ES-I3 (cell line): ENCODE results near the gene P2RY2.
A peak's percentile ranks its signal among the peaks of the same experiment; 100 is the strongest.

ENCODE experiments used
- H3K36me3 ChIP-seq: 2 replicates; pipeline ENCODE4 v1.6.1; 2013; ENCODE audit warnings: mild to moderate bottlenecking, low read length, control low read depth, moderate library complexity; ENCODE audit not compliant: insufficient read depth
- H3K4me1 ChIP-seq: 2 replicates; pipeline ENCODE4 v1.6.1; 2013; ENCODE audit warnings: mild to moderate bottlenecking, control low read depth, low read length; ENCODE audit not compliant: insufficient read depth
- H3K9ac ChIP-seq: 2 replicates; pipeline ENCODE4 v1.6.1; 2013; ENCODE audit warnings: low read depth, mild to moderate bottlenecking, low read length, moderate library complexity
- H3K9me3 ChIP-seq: 2 replicates; pipeline ENCODE4 v1.6.1; 2013; ENCODE audit warnings: mild to moderate bottlenecking, low read length, moderate library complexity; ENCODE audit not compliant: control insufficient read depth, insufficient read depth

The P2RY2 gene

GRCh38 chr11:73218106-73218829, at the start of gene P2RY2:
P2RY2 (plus strand) TSS chr11:73218281; CDS start chr11:73234160, 15,879 bp downstream.
- peak within 1 kb of the TSS; percentile 54; the same call in 1 of the 2 replicates for H3K9ac ChIP-seq
- H3K9me3 ChIP-seq = no peaks in the 10 kb centered on the region
- no peaks in the 10 kb centered on the region for H3K4me1 ChIP-seq
- H3K36me3 ChIP-seq = no peaks in the 10 kb centered on the region

GRCh38 chr11:73168925-73169579, 49.0 kb upstream of the P2RY2 start:
- Histone ChIP-seq H3K4me1 (peaks cover 9% of the 10 kb centered on the region), H3K36me3 (no peaks in the 10 kb centered on the region), H3K9me3 (no peaks in the 10 kb centered on the region), H3K9ac (no peak overlapping the region)

GRCh38 chr11:73170140-73170539, 47.9 kb upstream of the P2RY2 start:
- H3K36me3 ChIP-seq = no peaks in the 10 kb centered on the region
- no peak overlapping the region for H3K9ac ChIP-seq
- H3K9me3 ChIP-seq = no peaks in the 10 kb centered on the region
- H3K4me1 ChIP-seq = peaks cover 6% of the 10 kb centered on the region

GRCh38 chr11:73171436-73172161, 46.5 kb upstream of the P2RY2 start:
- Histone ChIP-seq H3K36me3 (no peaks in the 10 kb centered on the region), H3K9ac (no peak overlapping the region), H3K4me1 (peaks cover 4% of the 10 kb centered on the region; the same call in 1 of the 2 replicates), H3K9me3 (no peaks in the 10 kb centered on the region)

- Histone ChIP-seq H3K9me3 (no peaks in the 10 kb centered on the region), H3K36me3 (no peaks in the 10 kb centered on the region), H3K4me1 (peaks cover 4% of the 10 kb centered on the region; the same call in 1 of the 2 replicates), H3K9ac (no peak overlapping the region)
These were observed 45.0 kb upstream of the P2RY2 start for GRCh38 chr11:73172992-73173656.

GRCh38 chr11:73173755-73174494, 44.2 kb upstream of the P2RY2 start:
- Histone ChIP-seq H3K36me3 (no peaks in the 10 kb centered on the region), H3K4me1 (peaks cover 4% of the 10 kb centered on the region; the same call in 1 of the 2 replicates), H3K9me3 (no peaks in the 10 kb centered on the region)

GRCh38 chr11:73174495-73174791, 43.6 kb upstream of the P2RY2 start:
- Histone ChIP-seq H3K4me1 (no peaks in the 10 kb centered on the region; the same call in 1 of the 2 replicates), H3K9ac (no peak overlapping the region), H3K9me3 (no peaks in the 10 kb centered on the region), H3K36me3 (no peaks in the 10 kb centered on the region)

More at GRCh38 chr11:73173755-73174494, 44.2 kb upstream of the P2RY2 start:
- H3K9ac ChIP-seq = no peak overlapping the region

GRCh38 chr11:73175551-73176144, 42.4 kb upstream of the P2RY2 start:
- H3K9ac ChIP-seq = no peak overlapping the region
- H3K4me1 ChIP-seq = no peaks in the 10 kb centered on the region; the same call in 1 of the 2 replicates
- H3K9me3 ChIP-seq = no peaks in the 10 kb centered on the region
- no peaks in the 10 kb centered on the region for H3K36me3 ChIP-seq

- Histone ChIP-seq H3K36me3 (no peaks in the 10 kb centered on the region), H3K9ac (no peak overlapping the region), H3K9me3 (no peaks in the 10 kb centered on the region), H3K4me1 (no peaks in the 10 kb centered on the region; the same call in 1 of the 2 replicates)
These were observed 41.8 kb upstream of the P2RY2 start for GRCh38 chr11:73176145-73176873.

- Histone ChIP-seq H3K9me3 (no peaks in the 10 kb centered on the region), H3K36me3 (no peaks in the 10 kb centered on the region), H3K9ac (no peak overlapping the region), H3K4me1 (no peaks in the 10 kb centered on the region; the same call in 1 of the 2 replicates)
These were observed 41.3 kb upstream of the P2RY2 start for GRCh38 chr11:73176874-73177155.

- H3K4me1 ChIP-seq = no peaks in the 10 kb centered on the region; the same call in 1 of the 2 replicates
- H3K36me3 ChIP-seq = no peaks in the 10 kb centered on the region
- H3K9ac ChIP-seq = no peak overlapping the region
- H3K9me3 ChIP-seq = no peaks in the 10 kb centered on the region
These were observed 40.7 kb upstream of the P2RY2 start for GRCh38 chr11:73177380-73177777.

- Histone ChIP-seq H3K9me3 (no peaks in the 10 kb centered on the region), H3K9ac (no peak overlapping the region), H3K4me1 (no peaks in the 10 kb centered on the region; the same call in 1 of the 2 replicates), H3K36me3 (no peaks in the 10 kb centered on the region)
These were observed 40.1 kb upstream of the P2RY2 start for GRCh38 chr11:73177778-73178539.
